UCSD-AML1 (cell line): ENCODE data around the gene LZTR1.
"Not testable (repeated sequence)": the region's sequence is repeated elsewhere in the genome, so short reads cannot be mapped to it uniquely, and the experiment has no call there.

Source experiments
- DNase-seq: peaks from one replicate; lab custom pipeline; 2025; ENCODE audit not compliant: unreplicated experiment; lab: John Stamatoyannopoulos, UW

LZTR1 gene

DNA sequence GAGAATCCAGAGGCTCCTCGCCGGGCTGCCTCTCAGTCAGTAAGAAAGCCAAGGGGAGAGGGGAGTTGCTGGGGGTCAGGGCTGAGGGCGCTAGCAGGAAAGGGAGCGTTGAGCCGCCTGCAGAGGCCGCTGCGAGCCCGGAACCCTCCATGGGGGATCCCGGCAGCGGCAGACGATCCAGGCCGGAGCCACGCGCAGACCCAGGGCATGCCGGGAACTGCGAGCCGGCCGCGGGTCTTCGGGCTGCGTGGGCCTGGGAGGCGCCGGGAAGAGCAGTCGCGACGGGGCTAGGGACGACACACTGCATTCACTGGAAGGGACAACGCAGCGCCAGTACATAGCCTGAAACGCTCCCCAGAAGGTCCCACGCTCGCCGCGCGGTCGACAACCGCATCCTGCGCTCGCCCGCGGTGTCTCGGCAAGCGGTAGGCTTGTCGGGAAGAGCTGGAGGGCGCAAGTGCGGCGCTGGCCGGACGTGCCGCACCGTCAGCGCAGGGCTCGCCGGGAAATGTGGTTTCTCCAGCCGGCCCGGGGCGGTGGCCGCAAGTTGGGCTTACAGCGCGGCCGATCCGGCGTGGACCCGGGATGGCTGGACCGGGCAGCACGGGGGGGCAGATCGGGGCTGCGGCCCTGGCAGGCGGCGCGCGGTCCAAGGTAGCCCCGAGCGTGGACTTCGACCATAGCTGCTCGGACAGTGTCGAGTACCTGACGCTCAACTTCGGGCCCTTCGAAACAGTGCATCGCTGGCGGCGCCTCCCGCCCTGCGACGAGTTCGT is at the start of gene LZTR1:
TSS of gene LZTR1 (plus strand) at position 511 of the 776 bp plus-strand sequence. CDS start at position 586, 75 bp downstream.
- DNase-seq = peak; percentile 88

DNA sequence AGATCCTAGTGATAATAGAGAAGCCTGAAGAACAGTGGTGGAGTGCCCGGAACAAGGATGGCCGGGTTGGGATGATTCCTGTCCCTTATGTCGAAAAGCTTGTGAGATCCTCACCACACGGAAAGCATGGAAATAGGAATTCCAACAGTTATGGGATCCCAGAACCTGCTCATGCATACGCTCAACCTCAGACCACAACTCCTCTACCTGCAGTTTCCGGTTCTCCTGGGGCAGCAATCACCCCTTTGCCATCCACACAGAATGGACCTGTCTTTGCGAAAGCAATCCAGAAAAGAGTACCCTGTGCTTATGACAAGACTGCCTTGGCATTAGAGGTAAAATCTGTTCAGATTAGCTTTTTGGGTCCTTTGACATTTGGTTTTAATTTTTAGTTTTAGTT is 48.2 kb upstream of the LZTR1 start:
- DNase-seq = no peak

DNA sequence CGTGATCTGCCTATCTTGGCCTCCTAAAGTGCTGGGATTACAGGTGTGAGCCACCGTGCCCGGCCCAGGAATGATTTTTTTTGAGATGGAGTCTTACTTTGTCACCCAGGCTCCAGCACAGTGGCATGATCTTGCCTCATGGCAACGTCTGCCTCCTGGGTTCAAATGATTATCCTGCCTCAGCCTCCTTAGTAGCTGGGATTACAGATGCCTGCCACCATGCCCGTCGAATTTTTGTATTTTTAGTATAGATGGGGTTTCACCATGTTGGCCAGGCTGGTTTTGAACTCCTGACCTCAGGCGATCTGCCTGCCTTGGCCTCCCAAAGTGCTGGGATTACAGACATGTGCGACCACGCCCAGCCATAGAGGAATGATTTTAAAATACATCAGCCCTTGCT is 47.0 kb upstream of the LZTR1 start:
- DNase-seq = not testable (repeated sequence)

DNA sequence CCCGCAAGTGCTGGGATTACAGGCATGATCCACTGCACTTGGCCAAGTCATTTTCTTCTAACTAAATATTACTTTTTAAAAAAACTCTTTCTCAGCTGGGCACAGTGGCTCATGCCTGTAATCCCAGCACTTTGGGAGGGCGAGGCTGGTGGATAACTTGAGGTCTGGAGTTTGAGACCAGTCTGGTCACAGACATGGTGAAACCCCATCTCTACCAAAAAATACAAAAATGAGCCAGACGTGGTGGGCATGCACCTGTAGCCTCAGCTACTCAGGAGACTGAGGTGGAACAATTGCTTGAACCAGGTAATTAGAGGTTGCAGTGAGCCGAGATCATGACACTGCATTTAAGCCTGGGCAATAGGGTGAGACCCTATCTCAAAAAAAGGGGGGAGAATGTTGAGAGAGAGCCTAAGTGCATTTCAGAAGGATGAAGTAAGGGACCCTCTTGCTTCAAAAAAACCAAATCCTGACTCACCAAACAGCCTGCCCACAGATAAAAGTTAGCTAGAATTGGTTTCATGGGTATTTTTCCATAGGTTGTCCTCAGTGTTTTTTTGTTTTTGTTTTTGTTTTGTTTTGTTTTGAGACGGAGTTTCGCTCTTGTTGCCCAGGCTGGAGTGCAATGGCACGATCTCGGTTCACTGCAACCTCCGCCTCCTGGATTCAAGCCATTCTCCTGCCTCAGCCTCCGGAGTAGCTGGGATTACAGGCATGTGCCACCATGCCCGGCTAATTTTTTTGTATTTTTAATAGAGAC is 46.1 kb upstream of the LZTR1 start:
- not testable (repeated sequence) for DNase-seq

DNA sequence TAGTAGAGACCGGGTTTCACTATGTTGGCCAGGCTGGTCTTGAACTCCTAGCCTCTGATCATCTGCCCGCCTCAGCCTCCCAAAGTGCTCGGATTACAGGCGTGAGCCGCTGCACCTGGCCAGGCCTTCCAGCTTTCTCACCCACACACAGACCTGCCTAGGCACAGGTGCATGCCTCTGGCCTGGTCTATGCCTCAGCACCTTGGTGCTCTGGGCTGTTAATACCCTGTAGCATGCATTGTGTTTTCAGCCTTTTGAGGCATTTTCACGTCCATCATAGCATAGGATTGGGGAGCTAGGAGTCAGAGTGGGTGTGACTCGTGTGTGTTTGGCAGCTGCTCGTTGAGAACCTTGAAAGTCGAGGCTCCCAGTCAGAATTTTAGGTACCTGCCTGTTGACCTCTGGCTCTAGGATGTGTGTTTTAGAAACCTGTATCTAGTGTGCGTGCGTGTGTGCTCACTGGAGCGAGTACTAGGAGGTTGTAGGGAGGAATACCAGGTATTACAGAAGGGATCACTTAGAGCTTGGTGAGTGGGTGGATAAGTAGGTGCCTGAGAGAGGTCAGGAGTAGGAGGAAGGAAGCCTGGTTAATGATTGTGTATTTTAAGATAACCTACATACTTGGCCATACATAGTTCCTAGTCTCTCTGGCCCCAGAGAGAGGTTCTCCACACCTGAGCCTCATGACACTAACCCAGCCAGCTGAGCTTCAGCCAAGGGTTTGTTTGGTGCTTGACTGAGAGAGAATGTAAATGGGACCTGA is 44.9 kb upstream of the LZTR1 start:
- DNase-seq = no peak

DNA sequence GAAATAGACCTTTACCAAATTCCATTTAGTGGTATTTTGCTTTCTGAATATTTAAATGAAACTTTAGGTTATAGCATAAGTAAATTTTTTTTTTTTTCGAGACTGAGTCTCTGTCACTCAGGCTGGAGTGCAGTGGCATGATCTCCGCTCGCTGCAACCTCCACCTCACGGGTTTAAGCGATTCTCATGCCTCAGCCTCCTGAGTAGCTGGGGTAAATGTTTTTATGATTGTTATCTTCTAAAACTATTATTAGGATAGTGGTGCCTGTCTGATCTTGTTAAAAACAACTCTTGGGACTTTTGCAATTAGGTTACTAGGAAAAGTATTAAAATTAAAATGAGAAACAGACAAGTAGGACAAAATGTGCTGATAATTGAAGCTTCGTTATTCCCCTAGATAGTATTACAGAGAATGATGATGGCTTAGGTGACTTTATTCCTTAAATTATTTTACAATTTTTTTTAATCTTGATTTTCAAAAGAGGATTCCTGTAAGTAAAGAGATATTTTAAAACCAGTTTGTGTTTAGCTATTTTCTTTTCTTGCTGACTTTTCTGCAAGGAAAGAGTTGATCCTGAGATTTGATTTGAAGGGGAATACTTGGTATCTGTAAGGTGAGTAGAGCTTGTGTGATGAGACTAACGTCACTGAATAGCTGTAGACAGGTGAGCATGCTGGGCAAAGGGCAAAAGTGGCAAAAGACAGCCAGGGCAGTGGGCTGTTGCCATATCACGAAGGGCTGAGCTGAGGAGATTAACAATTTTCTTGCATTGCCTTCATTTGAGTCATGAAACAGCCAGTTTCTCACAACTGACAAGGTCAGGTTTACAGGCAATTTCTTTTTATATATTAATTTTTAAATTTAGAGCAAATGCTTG is 44.1 kb upstream of the LZTR1 start:
- DNase-seq = no peak

DNA sequence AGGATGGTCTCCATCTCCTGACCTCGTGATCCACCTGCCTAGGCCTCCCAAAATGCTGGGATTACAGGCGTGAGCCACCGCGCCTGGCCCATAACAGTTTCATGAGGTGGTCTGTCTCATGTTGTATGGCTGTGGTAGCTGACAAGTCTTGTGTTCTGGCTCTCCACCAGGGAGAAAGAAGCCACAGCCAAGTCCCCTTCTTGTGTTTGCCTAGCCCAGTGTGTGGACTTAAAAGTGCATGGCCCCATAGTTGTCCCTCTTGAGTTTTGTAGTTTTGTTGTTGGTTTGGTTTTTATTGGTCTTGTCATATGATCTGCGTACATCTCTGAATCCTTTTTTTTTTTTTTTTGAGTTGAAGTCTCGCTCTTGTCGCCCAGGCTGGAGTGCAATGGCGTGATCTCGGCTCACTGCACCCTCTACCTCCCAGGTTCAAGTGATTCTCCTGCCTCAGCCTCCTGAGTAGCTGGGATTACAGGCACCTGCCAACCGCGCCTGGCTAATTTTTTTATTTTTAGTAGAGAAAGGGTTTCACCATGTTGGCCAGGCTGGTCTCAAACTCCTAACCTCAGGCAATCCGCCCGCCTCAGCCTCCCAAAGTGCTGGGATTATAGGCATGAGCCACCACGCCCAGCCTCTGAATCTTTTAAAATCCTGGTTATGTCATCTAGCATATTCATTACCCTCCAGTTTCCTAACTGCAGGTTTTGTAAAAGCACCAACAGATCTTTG is 42.5 kb upstream of the LZTR1 start:
- DNase-seq = not testable (repeated sequence)

DNA sequence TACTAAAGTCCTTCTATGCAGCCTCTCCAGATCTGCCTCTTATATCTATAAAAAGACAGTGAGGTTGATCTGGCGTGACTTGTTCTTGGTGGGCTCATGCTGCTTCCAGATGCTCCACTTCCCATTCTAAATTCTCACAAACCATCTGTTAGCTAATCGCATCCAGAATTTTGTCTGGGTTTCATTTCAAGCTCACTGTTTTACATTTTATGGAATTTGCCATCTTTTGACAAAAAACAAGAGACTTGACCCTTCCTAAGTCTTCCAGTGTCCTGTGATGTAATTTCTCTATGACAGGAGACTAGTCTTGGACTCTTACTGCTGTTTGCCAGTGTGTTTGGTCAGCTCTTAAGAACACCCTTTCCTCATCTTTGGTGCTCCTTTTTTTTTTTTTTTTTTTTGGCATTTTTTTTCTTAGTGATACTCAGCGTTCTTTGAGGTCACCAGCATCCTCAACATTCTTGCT is 41.9 kb upstream of the LZTR1 start:
- no peak for DNase-seq

DNA sequence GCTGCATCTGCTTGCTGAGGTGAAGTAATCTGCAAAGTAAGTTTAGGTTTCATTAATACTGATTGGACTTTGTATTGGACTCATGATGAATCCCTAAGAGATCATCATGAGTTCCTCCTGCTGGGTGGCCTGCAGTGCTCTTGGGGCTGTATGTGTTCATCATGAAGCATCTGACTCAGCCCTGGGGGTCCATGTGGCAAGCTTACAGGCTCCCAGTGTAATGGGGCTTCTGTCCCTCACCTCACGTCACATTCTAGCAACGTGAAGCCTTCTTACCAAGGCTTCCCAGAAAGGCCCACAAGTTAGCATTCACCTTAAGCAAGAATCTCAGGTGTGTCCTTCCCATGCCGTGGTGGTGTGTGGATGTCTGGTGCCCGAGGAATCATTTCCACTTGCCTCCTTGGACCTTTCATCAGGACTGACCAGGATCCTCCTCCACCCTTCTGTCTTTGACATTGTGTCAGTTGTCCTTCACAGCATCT is 41.2 kb upstream of the LZTR1 start:
- DNase-seq = no peak

DNA sequence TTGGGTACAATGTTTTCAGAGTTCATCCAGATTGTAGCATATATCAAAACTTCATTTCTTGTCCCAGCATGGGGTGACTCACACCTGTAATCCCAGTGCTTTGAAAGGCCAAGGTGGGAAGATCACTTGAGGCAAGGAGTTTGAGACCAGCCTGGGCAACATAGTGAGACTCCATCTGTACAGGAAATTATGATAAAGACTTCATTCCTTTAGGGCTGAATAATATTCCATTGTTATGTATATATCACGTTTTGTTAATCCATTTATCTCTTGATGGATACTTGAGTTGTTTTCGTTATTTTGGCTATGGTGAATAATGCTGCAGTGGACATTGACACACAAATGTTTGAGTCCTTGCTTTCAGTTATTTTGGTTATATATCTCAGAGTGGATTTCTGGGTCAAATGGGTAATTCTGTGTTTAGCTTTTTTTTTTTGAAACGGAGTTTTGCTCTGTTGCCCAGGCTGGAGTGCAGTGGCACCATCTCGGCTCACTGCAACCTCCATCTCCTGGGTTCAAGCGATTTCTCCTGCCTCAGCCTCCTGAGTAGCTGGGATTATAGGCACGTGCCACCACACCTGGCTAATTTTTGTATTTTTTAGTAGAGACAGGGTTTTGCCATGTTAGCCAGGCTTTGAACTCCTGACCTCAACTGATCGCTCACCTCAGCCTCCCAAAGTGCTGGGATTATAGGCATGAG is 39.7 kb upstream of the LZTR1 start:
- DNase-seq = not testable (repeated sequence)

DNA sequence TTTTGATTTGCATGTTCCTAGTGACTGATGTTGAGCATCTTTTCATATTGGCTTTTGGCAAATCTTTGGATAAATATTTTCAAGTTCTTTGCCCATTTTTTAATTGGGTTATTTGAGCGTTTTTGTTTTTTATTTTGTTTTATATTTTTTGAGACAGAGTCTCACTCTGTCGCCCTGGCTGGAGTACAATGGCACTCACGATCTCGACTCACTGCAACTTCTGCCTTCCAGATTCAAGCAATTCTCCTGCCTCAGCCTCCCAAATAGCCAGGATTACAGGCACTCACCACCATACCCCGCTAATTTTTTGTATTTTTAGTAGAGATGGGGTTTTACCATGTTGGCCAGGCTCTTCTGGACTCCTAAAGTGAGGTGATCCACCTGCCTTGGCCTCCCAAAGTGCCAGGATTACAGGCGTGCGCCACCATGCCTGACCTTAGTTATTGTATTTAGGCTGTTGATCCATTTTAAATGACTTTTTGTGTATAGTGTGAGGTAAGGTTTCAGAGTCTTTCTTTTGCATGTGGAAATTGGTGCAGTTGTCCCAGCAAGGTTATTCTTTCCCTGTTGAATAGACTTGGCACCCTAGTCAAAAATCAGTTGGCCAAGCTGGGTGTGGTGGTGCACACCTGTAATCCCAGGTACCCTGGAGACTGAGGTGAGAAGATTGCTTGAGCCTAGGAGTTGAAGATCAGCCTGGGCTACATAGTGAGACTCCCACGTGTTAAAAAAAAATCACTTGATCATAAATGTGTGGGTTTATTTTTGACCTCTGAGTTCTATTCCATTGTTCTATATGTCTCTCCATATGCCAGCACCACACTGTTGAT is 38.8 kb upstream of the LZTR1 start:
- DNase-seq = no peak

DNA sequence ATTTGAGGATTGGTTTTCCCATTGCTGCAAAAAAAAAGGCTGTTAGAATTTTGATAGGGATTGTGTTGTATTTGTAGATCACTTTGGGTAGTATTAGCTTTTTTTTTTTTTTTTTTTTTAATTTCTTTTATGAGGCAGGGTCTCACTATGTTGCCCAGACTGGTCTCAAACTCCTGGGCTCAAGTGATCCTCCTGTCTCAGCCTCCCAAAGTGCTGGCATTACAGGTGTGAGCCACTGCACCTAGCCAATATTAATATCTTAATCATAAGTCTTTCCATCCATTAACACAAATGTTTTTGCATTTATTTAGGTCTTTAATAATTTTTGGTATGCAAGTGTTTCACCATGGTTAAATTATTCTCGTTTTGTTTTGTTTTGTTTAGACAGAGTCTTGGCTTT is 38.1 kb upstream of the LZTR1 start:
- DNase-seq = no peak

DNA sequence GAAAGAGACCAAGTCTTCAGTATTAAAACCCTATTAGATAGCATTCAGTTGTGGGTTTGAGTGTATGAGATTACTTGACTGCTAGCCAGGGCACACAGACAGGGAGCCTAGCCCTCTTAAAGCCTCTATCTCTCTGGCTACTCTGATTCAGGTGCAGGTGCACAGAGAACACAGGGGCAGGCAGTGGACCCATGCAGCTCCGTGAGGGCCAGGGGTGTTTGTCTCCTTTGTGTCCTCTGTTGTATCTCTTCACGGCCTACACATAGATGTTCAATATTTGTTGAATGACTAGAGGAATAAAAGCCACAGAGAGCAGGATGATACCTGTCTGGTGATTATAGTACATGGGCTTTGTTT is 36.5 kb upstream of the LZTR1 start:
- DNase-seq = no peak

DNA sequence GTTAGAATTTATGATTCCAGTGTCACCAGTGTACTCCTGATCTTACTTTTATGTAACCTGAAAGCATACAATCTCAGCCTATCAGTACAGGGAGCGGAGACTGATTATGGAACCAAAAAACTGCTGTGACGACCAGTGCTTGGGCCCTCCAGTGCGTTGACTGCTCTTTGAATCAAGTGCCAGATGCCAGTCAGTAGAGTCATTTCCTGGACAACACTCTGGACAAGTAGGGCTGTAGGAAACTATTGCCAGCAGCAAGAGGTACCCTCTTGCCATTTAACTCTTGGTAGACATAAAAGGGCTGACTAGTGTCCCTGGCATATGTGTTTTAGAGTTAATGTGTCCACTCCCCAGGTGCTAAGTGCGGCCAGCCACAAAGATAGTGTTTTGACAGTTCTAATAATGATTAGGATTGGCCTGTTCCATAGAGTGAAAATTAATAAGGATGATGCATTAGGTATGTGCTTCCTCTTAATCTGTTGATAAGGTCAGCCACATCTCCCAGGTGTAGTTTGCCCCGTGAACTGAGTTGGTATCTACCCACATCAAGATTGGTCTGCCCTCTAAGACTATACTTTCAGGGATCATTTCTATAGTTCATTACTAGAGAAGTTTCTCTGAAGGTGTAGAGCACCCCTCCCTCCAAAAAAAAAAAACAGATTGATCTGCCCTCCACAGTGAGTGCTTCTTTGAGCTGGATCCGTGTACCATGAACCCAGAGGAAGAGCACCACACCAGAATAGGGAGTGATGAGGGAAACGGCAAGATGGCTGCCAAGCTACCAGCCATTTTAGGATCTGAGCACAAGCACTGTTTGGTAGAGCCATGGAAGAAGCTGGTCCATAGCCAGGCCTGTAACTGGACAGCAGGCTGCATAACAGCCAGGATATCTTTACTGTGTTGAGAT is 35.8 kb upstream of the LZTR1 start:
- no peak for DNase-seq

DNA sequence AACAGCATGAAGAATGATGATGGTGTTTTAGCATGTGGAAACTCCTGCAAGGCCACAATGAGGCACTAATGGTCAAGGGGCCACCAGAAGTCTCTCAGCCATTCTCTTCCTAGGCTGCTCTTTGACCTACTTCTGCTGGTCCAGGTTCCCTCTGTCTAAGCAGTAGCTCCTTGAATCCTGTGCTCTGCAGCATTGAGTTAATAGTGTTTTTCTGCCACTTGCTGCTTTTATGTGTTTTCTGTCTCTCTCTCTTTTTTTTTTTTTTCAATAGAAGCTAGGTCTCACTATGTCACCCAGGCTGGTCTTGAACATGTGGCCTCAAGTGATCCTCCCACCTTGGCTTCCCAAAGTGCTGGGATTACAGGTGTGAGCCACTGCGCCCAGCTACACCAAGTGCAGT is 35.1 kb upstream of the LZTR1 start:
- DNase-seq = no peak

DNA sequence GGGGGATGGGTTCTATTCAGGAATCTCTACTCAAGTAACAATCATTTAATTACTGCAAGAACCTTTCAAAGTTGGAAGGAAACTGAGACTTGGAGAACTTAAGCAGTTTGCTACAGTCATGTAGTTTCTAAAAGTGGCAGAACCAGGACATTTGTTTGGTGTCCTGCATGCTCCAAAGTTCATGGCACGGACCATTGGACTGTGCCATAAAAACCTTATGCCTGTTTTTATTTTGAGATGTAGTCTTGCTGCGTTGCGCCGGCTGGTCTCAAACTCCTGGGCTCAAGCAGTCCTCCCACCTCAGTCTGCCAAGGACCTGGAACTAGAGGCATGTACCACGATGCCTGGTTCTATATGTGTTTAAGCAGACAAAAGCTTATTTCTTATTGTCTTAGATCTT is 33.6 kb upstream of the LZTR1 start:
- DNase-seq = no peak

DNA sequence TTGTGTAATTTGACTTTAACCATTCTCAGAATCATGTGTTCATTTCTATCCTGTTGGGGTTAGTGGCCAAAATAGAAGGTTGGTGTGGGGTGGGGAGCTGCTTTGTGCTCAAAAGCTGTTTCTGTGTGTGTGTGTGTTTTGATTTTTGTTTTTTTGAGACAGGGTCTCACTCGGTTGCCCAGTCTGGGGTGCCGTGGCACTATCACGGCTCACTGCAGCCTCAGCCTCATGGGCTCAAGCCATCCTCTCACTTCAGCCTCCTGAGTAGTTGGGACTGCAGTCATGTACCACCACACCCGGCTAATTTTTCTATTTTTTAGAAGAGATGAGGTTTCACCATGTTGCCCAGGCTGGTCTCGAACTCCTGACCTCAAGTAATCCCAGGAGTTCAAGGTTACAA is 33.1 kb upstream of the LZTR1 start:
- DNase-seq = no peak
